ENCODE measurements around the gene PLK5. TPM values are rescaled to one million over a fixed set of nuclear protein-coding genes. Genes with fewer than 3 reads are reported as not detected.
"Not testable (repeated sequence)": the region's sequence is repeated elsewhere in the genome, so short reads cannot be mapped to it uniquely, and the experiment has no call there.

The PLK5 gene
- total and polyA plus RNA-seq, 2 experiments from 2014 or later: 0.97 to 1.2 TPM

DNA sequence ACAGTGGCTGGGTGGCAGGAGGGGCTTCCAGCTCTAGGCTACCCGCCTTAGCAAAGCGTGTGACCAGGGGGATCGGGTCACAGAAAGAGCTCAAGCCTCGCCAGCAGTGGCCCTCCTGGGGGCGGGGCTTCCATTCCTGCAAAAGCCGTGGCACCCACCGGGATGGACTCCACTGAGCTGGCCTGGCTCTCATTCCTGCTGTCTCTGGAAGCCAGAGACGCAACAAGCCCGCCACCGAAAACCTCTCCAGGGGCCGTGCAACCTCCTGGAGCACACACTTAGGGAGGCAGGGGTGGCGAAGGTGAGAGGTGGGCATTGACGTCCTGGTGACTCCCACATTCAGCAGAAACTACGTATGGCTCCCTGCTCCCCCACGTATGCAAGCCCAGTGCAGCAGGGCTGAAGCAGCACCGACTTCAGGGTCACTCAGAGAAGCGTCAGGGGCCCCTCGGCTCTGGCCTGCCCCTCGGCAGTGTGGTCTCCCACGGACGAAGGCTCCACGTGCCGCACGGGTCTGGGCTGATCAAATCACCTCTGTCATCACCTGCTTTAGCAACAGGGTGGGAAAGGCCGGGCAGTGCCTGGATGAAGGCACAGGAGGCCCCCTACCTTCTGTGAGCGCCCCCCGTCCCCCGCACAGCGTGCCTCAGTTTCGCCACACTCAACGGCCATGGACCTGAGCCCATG lies 48.0 kb upstream of the PLK5 start:
- peaks cover 27% of the 10 kb centered on the region for H3F3A ChIP-seq (replicated peaks; ENCODE audit: low read depth)
- no peaks in the 10 kb centered on the region for H3K9me2 ChIP-seq (ENCODE audit: insufficient read depth)
- DNase-seq (ENCODE audit: low spot score) (no peak), ATAC-seq (no peak)
- peaks cover 25% of the 10 kb centered on the region for H3K27me3 ChIP-seq (ENCODE audit: insufficient read depth)
- peaks cover 10% of the 10 kb centered on the region; the same call in 1 of the 2 replicates for H3K4me1 ChIP-seq (ENCODE audit: insufficient read depth)
- peaks cover 29% of the 10 kb centered on the region for H3K27me3 Mint-ChIP-seq (ENCODE audit: insufficient read depth, low read depth, poor library complexity)
- H3K4me1 Mint-ChIP-seq: peaks cover 8% of the 10 kb centered on the region
- H3K79me2 ChIP-seq (replicated peaks; ENCODE audit: insufficient read depth): peaks cover 19% of the 10 kb centered on the region
- H3K36me3 ChIP-seq (ENCODE audit: insufficient read depth): 0 out of 2 replicates have a peak, but pooled peaks cover 5% of the 10 kb centered on the region
- H3K27ac Mint-ChIP-seq: no peak overlapping the region
- H3K4me3 ChIP-seq: no peak overlapping the region
- no peak for TF ChIP-seq CREB1 (CRISPR knock-in tag; IDR thresholded peaks at IDR 0.05; ENCODE audit: low read depth)
- TF ChIP-seq, protein P1, sequence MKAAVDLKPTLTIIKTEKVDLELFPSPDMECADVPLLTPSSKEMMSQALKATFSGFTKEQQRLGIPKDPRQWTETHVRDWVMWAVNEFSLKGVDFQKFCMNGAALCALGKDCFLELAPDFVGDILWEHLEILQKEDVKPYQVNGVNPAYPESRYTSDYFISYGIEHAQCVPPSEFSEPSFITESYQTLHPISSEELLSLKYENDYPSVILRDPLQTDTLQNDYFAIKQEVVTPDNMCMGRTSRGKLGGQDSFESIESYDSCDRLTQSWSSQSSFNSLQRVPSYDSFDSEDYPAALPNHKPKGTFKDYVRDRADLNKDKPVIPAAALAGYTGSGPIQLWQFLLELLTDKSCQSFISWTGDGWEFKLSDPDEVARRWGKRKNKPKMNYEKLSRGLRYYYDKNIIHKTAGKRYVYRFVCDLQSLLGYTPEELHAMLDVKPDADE (IDR thresholded peaks at IDR 0.05): no peak
- no peak for TF ChIP-seq NANOG (IDR thresholded peaks at IDR 0.05; ENCODE audit: borderline replicate concordance)
- TF ChIP-seq, protein P2, sequence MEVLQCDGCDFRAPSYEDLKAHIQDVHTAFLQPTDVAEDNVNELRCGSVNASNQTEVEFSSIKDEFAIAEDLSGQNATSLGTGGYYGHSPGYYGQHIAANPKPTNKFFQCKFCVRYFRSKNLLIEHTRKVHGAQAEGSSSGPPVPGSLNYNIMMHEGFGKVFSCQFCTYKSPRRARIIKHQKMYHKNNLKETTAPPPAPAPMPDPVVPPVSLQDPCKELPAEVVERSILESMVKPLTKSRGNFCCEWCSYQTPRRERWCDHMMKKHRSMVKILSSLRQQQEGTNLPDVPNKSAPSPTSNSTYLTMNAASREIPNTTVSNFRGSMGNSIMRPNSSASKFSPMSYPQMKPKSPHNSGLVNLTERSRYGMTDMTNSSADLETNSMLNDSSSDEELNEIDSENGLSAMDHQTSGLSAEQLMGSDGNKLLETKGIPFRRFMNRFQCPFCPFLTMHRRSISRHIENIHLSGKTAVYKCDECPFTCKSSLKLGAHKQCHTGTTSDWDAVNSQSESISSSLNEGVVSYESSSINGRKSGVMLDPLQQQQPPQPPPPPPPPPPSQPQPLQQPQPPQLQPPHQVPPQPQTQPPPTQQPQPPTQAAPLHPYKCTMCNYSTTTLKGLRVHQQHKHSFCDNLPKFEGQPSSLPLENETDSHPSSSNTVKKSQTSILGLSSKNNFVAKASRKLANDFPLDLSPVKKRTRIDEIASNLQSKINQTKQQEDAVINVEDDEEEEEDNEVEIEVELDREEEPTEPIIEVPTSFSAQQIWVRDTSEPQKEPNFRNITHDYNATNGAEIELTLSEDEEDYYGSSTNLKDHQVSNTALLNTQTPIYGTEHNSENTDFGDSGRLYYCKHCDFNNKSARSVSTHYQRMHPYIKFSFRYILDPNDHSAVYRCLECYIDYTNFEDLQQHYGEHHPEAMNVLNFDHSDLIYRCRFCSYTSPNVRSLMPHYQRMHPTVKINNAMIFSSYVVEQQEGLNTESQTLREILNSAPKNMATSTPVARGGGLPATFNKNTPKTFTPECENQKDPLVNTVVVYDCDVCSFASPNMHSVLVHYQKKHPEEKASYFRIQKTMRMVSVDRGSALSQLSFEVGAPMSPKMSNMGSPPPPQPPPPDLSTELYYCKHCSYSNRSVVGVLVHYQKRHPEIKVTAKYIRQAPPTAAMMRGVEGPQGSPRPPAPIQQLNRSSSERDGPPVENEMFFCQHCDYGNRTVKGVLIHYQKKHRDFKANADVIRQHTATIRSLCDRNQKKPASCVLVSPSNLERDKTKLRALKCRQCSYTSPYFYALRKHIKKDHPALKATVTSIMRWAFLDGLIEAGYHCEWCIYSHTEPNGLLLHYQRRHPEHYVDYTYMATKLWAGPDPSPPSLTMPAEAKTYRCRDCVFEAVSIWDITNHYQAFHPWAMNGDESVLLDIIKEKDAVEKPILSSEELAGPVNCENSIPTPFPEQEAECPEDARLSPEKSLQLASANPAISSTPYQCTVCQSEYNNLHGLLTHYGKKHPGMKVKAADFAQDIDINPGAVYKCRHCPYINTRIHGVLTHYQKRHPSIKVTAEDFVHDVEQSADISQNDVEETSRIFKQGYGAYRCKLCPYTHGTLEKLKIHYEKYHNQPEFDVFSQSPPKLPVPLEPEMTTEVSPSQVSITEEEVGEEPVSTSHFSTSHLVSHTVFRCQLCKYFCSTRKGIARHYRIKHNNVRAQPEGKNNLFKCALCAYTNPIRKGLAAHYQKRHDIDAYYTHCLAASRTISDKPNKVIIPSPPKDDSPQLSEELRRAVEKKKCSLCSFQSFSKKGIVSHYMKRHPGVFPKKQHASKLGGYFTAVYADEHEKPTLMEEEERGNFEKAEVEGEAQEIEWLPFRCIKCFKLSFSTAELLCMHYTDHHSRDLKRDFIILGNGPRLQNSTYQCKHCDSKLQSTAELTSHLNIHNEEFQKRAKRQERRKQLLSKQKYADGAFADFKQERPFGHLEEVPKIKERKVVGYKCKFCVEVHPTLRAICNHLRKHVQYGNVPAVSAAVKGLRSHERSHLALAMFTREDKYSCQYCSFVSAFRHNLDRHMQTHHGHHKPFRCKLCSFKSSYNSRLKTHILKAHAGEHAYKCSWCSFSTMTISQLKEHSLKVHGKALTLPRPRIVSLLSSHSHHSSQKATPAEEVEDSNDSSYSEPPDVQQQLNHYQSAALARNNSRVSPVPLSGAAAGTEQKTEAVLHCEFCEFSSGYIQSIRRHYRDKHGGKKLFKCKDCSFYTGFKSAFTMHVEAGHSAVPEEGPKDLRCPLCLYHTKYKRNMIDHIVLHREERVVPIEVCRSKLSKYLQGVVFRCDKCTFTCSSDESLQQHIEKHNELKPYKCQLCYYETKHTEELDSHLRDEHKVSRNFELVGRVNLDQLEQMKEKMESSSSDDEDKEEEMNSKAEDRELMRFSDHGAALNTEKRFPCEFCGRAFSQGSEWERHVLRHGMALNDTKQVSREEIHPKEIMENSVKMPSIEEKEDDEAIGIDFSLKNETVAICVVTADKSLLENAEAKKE (CRISPR knock-in tag; IDR thresholded peaks at IDR 0.05): no peak
- no peak for TF ChIP-seq STAT1 (IDR thresholded peaks at IDR 0.05; ENCODE audit: unreplicated experiment)
- no peak for TF ChIP-seq POLR2AphosphoS5 (IDR thresholded peaks at IDR 0.05; ENCODE audit: low read depth)
- no peak for TF ChIP-seq ZNF114 (CRISPR knock-in tag; IDR thresholded peaks at IDR 0.05)
- TF ChIP-seq, protein P3, sequence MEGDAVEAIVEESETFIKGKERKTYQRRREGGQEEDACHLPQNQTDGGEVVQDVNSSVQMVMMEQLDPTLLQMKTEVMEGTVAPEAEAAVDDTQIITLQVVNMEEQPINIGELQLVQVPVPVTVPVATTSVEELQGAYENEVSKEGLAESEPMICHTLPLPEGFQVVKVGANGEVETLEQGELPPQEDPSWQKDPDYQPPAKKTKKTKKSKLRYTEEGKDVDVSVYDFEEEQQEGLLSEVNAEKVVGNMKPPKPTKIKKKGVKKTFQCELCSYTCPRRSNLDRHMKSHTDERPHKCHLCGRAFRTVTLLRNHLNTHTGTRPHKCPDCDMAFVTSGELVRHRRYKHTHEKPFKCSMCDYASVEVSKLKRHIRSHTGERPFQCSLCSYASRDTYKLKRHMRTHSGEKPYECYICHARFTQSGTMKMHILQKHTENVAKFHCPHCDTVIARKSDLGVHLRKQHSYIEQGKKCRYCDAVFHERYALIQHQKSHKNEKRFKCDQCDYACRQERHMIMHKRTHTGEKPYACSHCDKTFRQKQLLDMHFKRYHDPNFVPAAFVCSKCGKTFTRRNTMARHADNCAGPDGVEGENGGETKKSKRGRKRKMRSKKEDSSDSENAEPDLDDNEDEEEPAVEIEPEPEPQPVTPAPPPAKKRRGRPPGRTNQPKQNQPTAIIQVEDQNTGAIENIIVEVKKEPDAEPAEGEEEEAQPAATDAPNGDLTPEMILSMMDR (conservative IDR thresholded peaks at IDR 0.05; ENCODE audit: low read depth in 2 of 2): no peak
- TF ChIP-seq ZNF331 (CRISPR knock-in tag; IDR thresholded peaks at IDR 0.05; ENCODE audit: low read depth): no peak
- H3K9me3 Mint-ChIP-seq: peaks cover 3% of the 10 kb centered on the region; the same call in 1 of the 3 replicates
- H2AFZ ChIP-seq: no peak overlapping the region
- H3K4me2 ChIP-seq: no peak overlapping the region
- peaks cover 6% of the 10 kb centered on the region; the same call in 2 of the 3 replicates for H3K36me3 Mint-ChIP-seq (ENCODE audit: low read depth)
- no peak overlapping the region for H3K27ac ChIP-seq (ENCODE audit: low read depth)
- no peak overlapping the region for H3K4me3 Mint-ChIP-seq
- peaks cover 30% of the 10 kb centered on the region for H4K20me1 ChIP-seq (replicated peaks; ENCODE audit: insufficient read depth)

DNA sequence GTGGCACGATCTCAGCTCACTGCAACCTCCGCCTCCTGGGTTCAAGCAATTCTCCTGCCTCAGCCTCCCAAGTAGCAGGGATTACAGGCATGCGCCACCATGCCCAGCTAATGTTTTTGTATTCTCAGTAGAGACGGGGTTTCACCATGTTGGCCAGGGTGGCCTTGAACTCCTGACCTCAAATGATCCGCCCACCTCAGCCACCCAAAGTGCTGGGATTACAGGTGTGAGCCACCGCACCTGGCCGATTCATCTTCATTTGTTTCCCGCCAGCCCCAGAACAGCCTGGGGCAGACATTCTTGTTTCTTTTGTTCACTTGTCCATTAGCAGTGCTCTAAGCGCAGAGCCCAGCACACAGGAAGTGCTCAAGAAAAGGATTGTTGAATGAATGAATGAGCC lies 46.8 kb upstream of the PLK5 start:
- H3K27ac ChIP-seq (ENCODE audit: low read depth); H3K27ac Mint-ChIP-seq; H3K9me2 ChIP-seq (ENCODE audit: insufficient read depth); H3K4me2 ChIP-seq; H2AFZ ChIP-seq; H3K9me3 Mint-ChIP-seq; ATAC-seq; DNase-seq (ENCODE audit: low spot score); H3K36me3 ChIP-seq (ENCODE audit: insufficient read depth); H3K4me1 Mint-ChIP-seq; H3K4me1 ChIP-seq (ENCODE audit: insufficient read depth); H3K36me3 Mint-ChIP-seq (ENCODE audit: low read depth): not testable (repeated sequence)
- Histone ChIP-seq H4K20me1 (replicated peaks; ENCODE audit: insufficient read depth) (peaks cover 21% of the 10 kb centered on the region), H3K4me3 (0 out of 2 replicates have a peak overlapping the region, but pooled peaks have one; percentile 17), H3K79me2 (replicated peaks; ENCODE audit: insufficient read depth) (peaks cover 19% of the 10 kb centered on the region), H3K27me3 (ENCODE audit: insufficient read depth) (peaks cover 13% of the 10 kb centered on the region), H3F3A (replicated peaks; ENCODE audit: low read depth) (peaks cover 18% of the 10 kb centered on the region; the same call in 1 of the 2 replicates)
- Mint-ChIP-seq H3K4me3 (peak overlapping the region; percentile 57), H3K27me3 (ENCODE audit: insufficient read depth, low read depth, poor library complexity) (peaks cover 18% of the 10 kb centered on the region)

Measured in GM23338 (cell line).